K562 (cell line): ENCODE results near the gene NPDC1. TPM values are rescaled to one million over a fixed set of nuclear protein-coding genes. Genes with fewer than 3 reads are reported as not detected.

ENCODE experiments used
- ATAC-seq: fragments of 200-7000 bp; cut with Tn5 transposase; 3 replicates; pipeline ENCODE4 v1.9.1; 2020; ENCODE audit warnings: moderate library complexity
- BruUV-seq: library from RNA; stranded (reverse); fragments of 400-500 nt; replicated peaks from 2 replicates; lab custom pipeline; 2021; lab: Mats Ljungman, UMichigan
- CTCF ChIA-PET: fragments of 300-600 bp; formaldehyde crosslinking; extraction: SDS; loops from one replicate; lab custom pipeline; 2021; ENCODE audit warnings: low intra/inter-chr PET ratio; lab: Yijun Ruan, JAX
- POLR2A ChIA-PET: fragments of 300-600, 350-650 bp; sonication (Branson Sonifier 250); formaldehyde crosslinking; extraction: SDS; loops from one replicate; lab custom pipeline; 2021; ENCODE audit warnings: antibody characterized with exemption, inconsistent platforms; lab: Yijun Ruan, JAX
- DNase-seq, 4 experiments: peaks; one replicate each; pipeline versions ENCODE4 v3.0.0 to v3.0.0-alpha.2; 2011 to 2018; ENCODE audit warnings: low spot score in 3 of 4, mixed read lengths in 3 of 4; ENCODE audit errors: extremely low read depth in 1 of 4
- FAIRE-seq: peaks from 2 replicates; lab custom pipeline; 2011; peaks lifted over from hg19 to GRCh38; lab: Jason Lieb, UNC
- H2AFZ ChIP-seq: 2 replicates; pipeline ENCODE4 v1.6.0; 2011; ENCODE audit warnings: low read depth, low read length, control low read depth, inconsistent platforms
- H3K27ac ChIP-seq: fragments of 200-600 bp; 3 replicates; pipeline ENCODE4 v1.8.0; 2011; ENCODE audit warnings: low read depth, mild to moderate bottlenecking, control low read depth, inconsistent platforms, low read length, moderate library complexity, mixed read lengths; ENCODE audit errors: extremely low read depth
- H3K27me3 ChIP-seq, 2 experiments: fragments of 300-600 bp in 1 of 2; 2 replicates in 1 of 2; 3 replicates in 1 of 2; pipeline versions ENCODE4 v1.6.0 to v1.8.0; 2011; ENCODE audit warnings: inconsistent platforms in 2 of 2, low read length in 2 of 2, mild to moderate bottlenecking in 1 of 2, mixed read lengths in 1 of 2, moderate library complexity in 1 of 2; ENCODE audit not compliant: control insufficient read depth in 2 of 2, insufficient read depth in 2 of 2
- H3K36me3 ChIP-seq: fragments of 300-600 bp; 3 replicates; pipeline ENCODE4 v1.8.0; 2011; ENCODE audit warnings: mild to moderate bottlenecking, low read length, inconsistent platforms; ENCODE audit not compliant: control insufficient read depth, insufficient read depth
- H3K4me1 ChIP-seq, 2 experiments: fragments of 200-600 bp in 1 of 2; replicated peaks in 1 of 2; 2 replicates in 1 of 2; 3 replicates in 1 of 2; pipeline versions ENCODE4 v1.5.1 to v1.8.0; 2011; ENCODE audit warnings: inconsistent platforms in 2 of 2, low read length in 2 of 2, mild to moderate bottlenecking in 1 of 2, mixed read lengths in 1 of 2, moderate library complexity in 1 of 2; ENCODE audit not compliant: control insufficient read depth in 2 of 2, insufficient read depth in 2 of 2
- H3K4me2 ChIP-seq: 2 replicates; pipeline ENCODE4 v1.6.1; 2011; ENCODE audit warnings: low read length, control low read depth, inconsistent platforms, mixed read lengths; ENCODE audit not compliant: insufficient read depth
- H3K4me3 ChIP-seq: fragments of 200-600 bp; sonication (generic), shearing (Covaris generic); 2 replicates; pipeline ENCODE4 v1.5.1; 2016; ENCODE audit warnings: control low read depth, inconsistent platforms
- H3K79me2 ChIP-seq: fragments of 200-600 bp; 3 replicates; pipeline ENCODE4 v1.8.0; 2011; ENCODE audit warnings: low read length, inconsistent platforms; ENCODE audit not compliant: control insufficient read depth, insufficient read depth
- H3K9ac ChIP-seq, 2 experiments: 2 replicates each; pipeline versions ENCODE4 v1.6.0 to v1.6.1; 2011; ENCODE audit warnings: low read depth in 2 of 2, low read length in 2 of 2, control low read depth in 1 of 2, inconsistent platforms in 1 of 2, mild to moderate bottlenecking in 1 of 2, mixed read lengths in 1 of 2; ENCODE audit not compliant: insufficient read depth in 1 of 2
- H3K9me1 ChIP-seq: one replicate; pipeline ENCODE4 v1.6.0; 2011; ENCODE audit warnings: inconsistent platforms, mild to moderate bottlenecking, low read length, moderate library complexity; ENCODE audit not compliant: control insufficient read depth, insufficient read depth
- H3K9me3 ChIP-seq: replicated peaks from 2 replicates; pipeline ENCODE4 v1.5.1; 2011; ENCODE audit warnings: low read depth, low read length, inconsistent platforms; ENCODE audit not compliant: control insufficient read depth, insufficient read depth
- H4K20me1 ChIP-seq: replicated peaks from 2 replicates; pipeline ENCODE4 v1.6.1; 2011; ENCODE audit warnings: low read length, inconsistent platforms, mixed read lengths; ENCODE audit not compliant: control insufficient read depth, insufficient read depth
- ARNT ChIP-seq, 2 experiments: fragments of 450-650 bp; IDR thresholded peaks; 2 replicates each; pipeline ENCODE4 v1.6.1; 2016; ENCODE audit warnings: mild to moderate bottlenecking in 1 of 2
- CHCHD3 ChIP-seq: fragments of 250-450 bp; sonication (Bioruptor Pico); IDR thresholded peaks from 2 replicates; pipeline ENCODE4 v2.1.2; 2022; ENCODE audit warnings: mild to moderate bottlenecking
- E2F1 ChIP-seq: sonication (generic); formaldehyde crosslinking; IDR thresholded peaks from 2 replicates; pipeline ENCODE4 v1.8.1; 2023; ENCODE audit warnings: mild to moderate bottlenecking, missing genetic modification reagents, moderate library complexity
- EHMT2 ChIP-seq: fragments of 450-650 bp; IDR thresholded peaks from 2 replicates; pipeline ENCODE4 v1.6.1; 2018; ENCODE audit warnings: antibody characterized with exemption
- EZH2 ChIP-seq: IDR thresholded peaks from 2 replicates; pipeline ENCODE4 v1.6.1; 2012; ENCODE audit warnings: low read depth, mild to moderate bottlenecking, inconsistent platforms, low read length, borderline replicate concordance
- FOXJ3 ChIP-seq: sonication (generic); formaldehyde crosslinking; IDR thresholded peaks from 2 replicates; pipeline ENCODE4 v1.4.0; 2020; ENCODE audit warnings: mild to moderate bottlenecking, missing genetic modification reagents
- FOXP1 ChIP-seq: sonication (generic); formaldehyde crosslinking; IDR thresholded peaks from 2 replicates; pipeline ENCODE4 v1.8.0; 2022; ENCODE audit warnings: mild to moderate bottlenecking, missing genetic modification reagents
- HDAC6 ChIP-seq: IDR thresholded peaks from 2 replicates; pipeline ENCODE4 v1.6.1; 2012; ENCODE audit warnings: low read depth, mild to moderate bottlenecking, control low read depth, inconsistent platforms, low read length, moderate library complexity
- IRF2 ChIP-seq: sonication (generic); formaldehyde crosslinking; IDR thresholded peaks from 2 replicates; pipeline ENCODE4 v1.8.1; 2022; ENCODE audit warnings: mild to moderate bottlenecking, missing genetic modification reagents
- L3MBTL2 ChIP-seq: fragments of 450-650 bp; IDR thresholded peaks from 2 replicates; pipeline ENCODE4 v1.6.1; 2016; ENCODE audit warnings: mild to moderate bottlenecking, moderate library complexity
- NELFE ChIP-seq: IDR thresholded peaks from 2 replicates; pipeline ENCODE4 v1.6.1; 2011; ENCODE audit warnings: mild to moderate bottlenecking; ENCODE audit not compliant: insufficient read depth, insufficient read length
- NFE2 ChIP-seq: IDR thresholded peaks from 2 replicates; pipeline ENCODE4 v1.6.1; 2014; ENCODE audit warnings: antibody characterized with exemption, low read depth
- NR2F6 ChIP-seq: fragments of 450-650 bp; formaldehyde crosslinking; IDR thresholded peaks from 2 replicates; pipeline ENCODE4 v1.4.0; 2020; ENCODE audit warnings: mild to moderate bottlenecking
- POU5F1 ChIP-seq: fragments of 150-350 bp; IDR thresholded peaks from 2 replicates; pipeline ENCODE4 v1.6.1; 2014; ENCODE audit warnings: borderline replicate concordance, low read length, low read depth, mild to moderate bottlenecking; ENCODE audit not compliant: partially characterized antibody
- RBM14 ChIP-seq: fragments of 200-400 bp; formaldehyde crosslinking; IDR thresholded peaks from 2 replicates; pipeline ENCODE4 v1.6.1; 2018; ENCODE audit warnings: low read depth, mild to moderate bottlenecking, low read length, moderate library complexity, borderline replicate concordance; ENCODE audit not compliant: insufficient read depth
- SMARCA5 ChIP-seq: fragments of 450-650 bp; IDR thresholded peaks from 2 replicates; pipeline ENCODE4 v1.6.1; 2016
- SPI1 ChIP-seq: IDR thresholded peaks from 2 replicates; pipeline ENCODE4 v1.6.1; 2011; ENCODE audit warnings: low read depth, low read length, control low read depth, borderline replicate concordance
- TCF7L2 ChIP-seq: fragments of 150-350 bp; IDR thresholded peaks from 2 replicates; pipeline ENCODE4 v1.6.1; 2016; ENCODE audit warnings: low read depth, mild to moderate bottlenecking, low read length, moderate library complexity
- ZNF354B ChIP-seq: fragments of 250-450 bp; sonication (Bioruptor Pico); IDR thresholded peaks from 2 replicates; pipeline ENCODE4 v1.4.0; 2020
- WGBS: fragments of 100-300 bp; shearing (Covaris generic); methylation state at CpG from one replicate; pipeline ENCODE4 v1.1.6; 2016; ENCODE audit warnings: low coverage, mixed read lengths; ENCODE audit not compliant: insufficient coverage; ENCODE audit errors: missing lambda C conversion rate; 5-methylcytosine and 5-hydroxymethylcytosine counted together
- in situ Hi-C: fragments of 300-500 bp; cut with MboI; formaldehyde crosslinking; loops from 4 replicates; pipeline ENCODE4 v1.15.0; 2018; ENCODE audit warnings: inconsistent platforms, mixed read lengths
- intact Hi-C: fragments of 100-400 bp; cut with micrococcal nuclease; formaldehyde crosslinking; loops from 2 replicates; pipeline ENCODE4 v1.14.2; 2022
- polyA plus RNA-seq, 8 experiments: library from polyadenylated mRNA; depleted of rRNA in 4 of 8; stranded (reverse) in 5 of 8; unstranded in 3 of 8; fragments of >200 nt; fragmentation: Nextera tagmentation in 2 of 8; fragmentation: Illumina TruSeq in 1 of 8; extraction: Ambion mirVana in 2 of 8; extraction: Trizol in 1 of 8; gene quantifications; 2 replicates each; pipeline versions ENCODE4 v1.2.1 to v1.2.3, GENCODE V29; 2011 to 2014; ENCODE audit warnings: inconsistent platforms in 1 of 8, missing spikeins in 1 of 8
- total RNA-seq, 7 experiments: library from RNA; depleted of rRNA in 6 of 7; stranded (reverse); fragments of >200 nt in 6 of 7; fragmentation: Illumina TruSeq in 2 of 7; extraction: Trizol in 2 of 7; gene quantifications; 2 replicates each; pipeline versions ENCODE4 v1.2.1 to v1.2.3, GENCODE V29; 2011 to 2021; ENCODE audit warnings: low replicate concordance in 1 of 7
- TF ChIP-seq, protein P1 (sequence below): fragments of 450-650 bp; IDR thresholded peaks from 2 replicates; pipeline ENCODE4 v1.6.1; 2014; ENCODE audit warnings: low read depth, mild to moderate bottlenecking, moderate library complexity, borderline replicate concordance
- TF ChIP-seq, protein P2 (sequence below): IDR thresholded peaks from 2 replicates; pipeline ENCODE4 v1.6.1; 2016; ENCODE audit warnings: missing genetic modification characterization, missing compliant biosample characterization

NPDC1 gene
- total and polyA plus RNA-seq, 9 of the 15 experiments (the other 6 are each of a cell fraction or from before 2014, with no cell fraction given), result 0.06 to 2.1 (median 0.53) TPM; not detected in 3

GRCh38 chr9:137074657-137075274, 28.8 kb upstream of the NPDC1 start:
- Histone ChIP-seq H3K27me3 (no peaks in the 10 kb centered on the region), H3K9me3 (no peaks in the 10 kb centered on the region), H3K4me3 (no peak overlapping the region), H3K9ac (peak overlapping the region; percentile 51 to 60), H3K79me2 (peaks cover 14% of the 10 kb centered on the region), H4K20me1 (no peaks in the 10 kb centered on the region), H3K27ac (peak overlapping the region; percentile 82), H3K4me1 (peaks cover 24 to 75% of the 10 kb centered on the region in 2 experiments), H2AFZ (peak overlapping the region; percentile 92), H3K9me1 (no peaks in the 10 kb centered on the region), H3K4me2 (no peak overlapping the region; the same call in 1 of the 2 replicates), H3K36me3 (peaks cover 8% of the 10 kb centered on the region; the same call in 1 of the 3 replicates)
- POLR2A ChIA-PET, result interaction anchor here (0.7 to 1.3 kb wide), 2 partner anchors 8 to 12 kb away, joined by 3 to 4 read pairs; partner anchors contain the start of gene MAN1B1
- CTCF ChIA-PET, result no interaction called here
- in situ Hi-C loops, result no loop called here
- intact Hi-C loops, result no loop called here
- DNase-seq (peak in 1 of 4 experiments; percentile 30), ATAC-seq (no peak), FAIRE-seq (no peak)
- no TSS peak for BruUV-seq
- 57% methylated on average over 10 of the region's 12 CpGs for WGBS
- TF ChIP-seq, protein P1, sequence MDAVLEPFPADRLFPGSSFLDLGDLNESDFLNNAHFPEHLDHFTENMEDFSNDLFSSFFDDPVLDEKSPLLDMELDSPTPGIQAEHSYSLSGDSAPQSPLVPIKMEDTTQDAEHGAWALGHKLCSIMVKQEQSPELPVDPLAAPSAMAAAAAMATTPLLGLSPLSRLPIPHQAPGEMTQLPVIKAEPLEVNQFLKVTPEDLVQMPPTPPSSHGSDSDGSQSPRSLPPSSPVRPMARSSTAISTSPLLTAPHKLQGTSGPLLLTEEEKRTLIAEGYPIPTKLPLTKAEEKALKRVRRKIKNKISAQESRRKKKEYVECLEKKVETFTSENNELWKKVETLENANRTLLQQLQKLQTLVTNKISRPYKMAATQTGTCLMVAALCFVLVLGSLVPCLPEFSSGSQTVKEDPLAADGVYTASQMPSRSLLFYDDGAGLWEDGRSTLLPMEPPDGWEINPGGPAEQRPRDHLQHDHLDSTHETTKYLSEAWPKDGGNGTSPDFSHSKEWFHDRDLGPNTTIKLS, result no peak
- TF ChIP-seq NELFE (no peak), L3MBTL2 (no peak), POU5F1 (no peak), NFE2 (no peak), ARNT (IDR thresholded peaks at IDR 0.05) (no peak), CHCHD3 (no peak), NR2F6 (CRISPR knock-in tag) (peak; percentile 94), IRF2 (no peak), FOXP1 (CRISPR knock-in tag) (no peak), TCF7L2 (no peak), HDAC6 (no peak), FOXJ3 (CRISPR knock-in tag) (no peak), E2F1 (CRISPR knock-in tag) (no peak), RBM14 (no peak), EZH2 (no peak), EHMT2 (no peak), SPI1 (peak; percentile 61; the same call in 1 of the 2 replicates), ZNF354B (CRISPR knock-in tag) (peak; percentile 97), SMARCA5 (no peak)
- TF ChIP-seq, protein P2, sequence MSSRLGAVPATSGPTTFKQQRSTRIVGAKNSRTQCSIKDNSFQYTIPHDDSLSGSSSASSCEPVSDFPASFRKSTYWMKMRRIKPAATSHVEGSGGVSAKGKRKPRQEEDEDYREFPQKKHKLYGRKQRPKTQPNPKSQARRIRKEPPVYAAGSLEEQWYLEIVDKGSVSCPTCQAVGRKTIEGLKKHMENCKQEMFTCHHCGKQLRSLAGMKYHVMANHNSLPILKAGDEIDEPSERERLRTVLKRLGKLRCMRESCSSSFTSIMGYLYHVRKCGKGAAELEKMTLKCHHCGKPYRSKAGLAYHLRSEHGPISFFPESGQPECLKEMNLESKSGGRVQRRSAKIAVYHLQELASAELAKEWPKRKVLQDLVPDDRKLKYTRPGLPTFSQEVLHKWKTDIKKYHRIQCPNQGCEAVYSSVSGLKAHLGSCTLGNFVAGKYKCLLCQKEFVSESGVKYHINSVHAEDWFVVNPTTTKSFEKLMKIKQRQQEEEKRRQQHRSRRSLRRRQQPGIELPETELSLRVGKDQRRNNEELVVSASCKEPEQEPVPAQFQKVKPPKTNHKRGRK (tag), result no peak
